CD14-positive monocyte (primary cell): ENCODE data around the gene SET. TPM values are rescaled to one million over a fixed set of nuclear protein-coding genes. Genes with fewer than 3 reads are reported as not detected.
"Not testable (repeated sequence)": the region's sequence is repeated elsewhere in the genome, so short reads cannot be mapped to it uniquely, and the experiment has no call there.

Experiments used
- DNase-seq, 3 donors: peaks; one replicate each; pipeline ENCODE4 v3.0.0-alpha.2; 2011 to 2022
- H2AFZ ChIP-seq: 2 replicates; pipeline ENCODE4 v1.6.0; 2012; ENCODE audit warnings: mild to moderate bottlenecking, low read depth, low read length, inconsistent platforms; ENCODE audit not compliant: insufficient read depth, poor library complexity, severe bottlenecking
- H3K27ac ChIP-seq, 2 donors: 1 replicate in 1 of 2; 2 replicates in 1 of 2; pipeline ENCODE4 v1.5.1; 2012 to 2013; ENCODE audit warnings: low read length in 2 of 2, control low read depth in 1 of 2, inconsistent platforms in 1 of 2, low read depth in 1 of 2, mild to moderate bottlenecking in 1 of 2
- H3K27me3 ChIP-seq, 2 donors: one replicate each; pipeline versions ENCODE4 v1.6.0 to v1.6.1; 2011 to 2013; ENCODE audit warnings: low read length in 2 of 2; ENCODE audit not compliant: control insufficient read depth in 2 of 2, insufficient read depth in 2 of 2
- H3K36me3 ChIP-seq, 2 donors: replicated peaks in 1 of 2; 1 replicate in 1 of 2; 2 replicates in 1 of 2; pipeline versions ENCODE4 v1.5.1 to v1.6.1; 2012 to 2013; ENCODE audit warnings: low read length in 2 of 2, control low read depth in 1 of 2, inconsistent platforms in 1 of 2, mild to moderate bottlenecking in 1 of 2; ENCODE audit not compliant: insufficient read depth in 2 of 2, control insufficient read depth in 1 of 2
- H3K4me1 ChIP-seq, 2 donors: 1 replicate in 1 of 2; 2 replicates in 1 of 2; pipeline versions ENCODE4 v1.5.1 to v1.6.1; 2012 to 2013; ENCODE audit warnings: low read length in 2 of 2, control low read depth in 1 of 2, inconsistent platforms in 1 of 2, mild to moderate bottlenecking in 1 of 2, moderate library complexity in 1 of 2; ENCODE audit not compliant: insufficient read depth in 2 of 2, control insufficient read depth in 1 of 2
- H3K4me2 ChIP-seq: replicated peaks from 2 replicates; pipeline ENCODE3; 2012; ENCODE audit warnings: low read length, moderate library complexity, mild to moderate bottlenecking; ENCODE audit not compliant: poor library complexity, severe bottlenecking; ENCODE audit errors: extremely low read depth
- H3K4me3 ChIP-seq, 3 experiments: fragments of 200-600 bp in 1 of 3; sonication (generic) in 1 of 3; replicated peaks in 1 of 3; 1 replicate in 2 of 3; 2 replicates in 1 of 3; pipeline ENCODE4 v1.5.1; 2011 to 2013; ENCODE audit warnings: low read length in 3 of 3, mild to moderate bottlenecking in 3 of 3, control low read depth in 2 of 3, low read depth in 2 of 3, inconsistent platforms in 1 of 3, moderate library complexity in 1 of 3
- H3K79me2 ChIP-seq: 2 replicates; pipeline ENCODE4 v1.6.0; 2012; ENCODE audit warnings: mild to moderate bottlenecking, control low read depth, inconsistent platforms, low read length, moderate library complexity; ENCODE audit not compliant: insufficient read depth
- H3K9ac ChIP-seq: 2 replicates; pipeline ENCODE4 v1.6.0; 2017; ENCODE audit warnings: low read length, mild to moderate bottlenecking; ENCODE audit not compliant: insufficient read depth, poor library complexity, severe bottlenecking
- H3K9me3 ChIP-seq, 2 donors: replicated peaks in 1 of 2; 1 replicate in 1 of 2; 2 replicates in 1 of 2; pipeline versions ENCODE4 v1.5.1 to v1.6.1; 2012 to 2013; ENCODE audit warnings: low read length in 2 of 2, control low read depth in 1 of 2; ENCODE audit not compliant: control insufficient read depth in 1 of 2, insufficient read depth in 1 of 2
- H4K20me1 ChIP-seq: 2 replicates; pipeline ENCODE4 v1.6.0; 2012; ENCODE audit warnings: mild to moderate bottlenecking, low read length, control low read depth, moderate library complexity; ENCODE audit not compliant: insufficient read depth
- H3K27ac Mint-ChIP-seq, 7 donors: one replicate each; pipeline ENCODE4 v1.8.0; 2020; ENCODE audit warnings: mild to moderate bottlenecking in 7 of 7, mixed read lengths in 7 of 7, moderate library complexity in 6 of 7, inconsistent platforms in 2 of 7
- H3K27me3 Mint-ChIP-seq, 3 donors: one replicate each; pipeline ENCODE4 v1.8.0; 2021 to 2022; ENCODE audit warnings: low read depth in 3 of 3, mild to moderate bottlenecking in 3 of 3, mixed read lengths in 3 of 3, moderate library complexity in 3 of 3, inconsistent platforms in 1 of 3
- H3K36me3 Mint-ChIP-seq, 2 donors: one replicate each; pipeline ENCODE4 v1.8.0; 2020; ENCODE audit warnings: mixed read lengths in 2 of 2, inconsistent platforms in 1 of 2, mild to moderate bottlenecking in 1 of 2
- H3K4me1 Mint-ChIP-seq: one replicate; pipeline ENCODE4 v1.8.0; 2020; ENCODE audit warnings: mild to moderate bottlenecking, mixed read lengths
- H3K4me3 Mint-ChIP-seq, 2 donors: one replicate each; pipeline ENCODE4 v1.8.0; 2020; ENCODE audit warnings: mild to moderate bottlenecking in 2 of 2, mixed read lengths in 2 of 2, moderate library complexity in 1 of 2
- H3K9me3 Mint-ChIP-seq, 7 donors: one replicate each; pipeline ENCODE4 v1.8.0; 2020 to 2022; ENCODE audit warnings: mixed read lengths in 7 of 7, mild to moderate bottlenecking in 6 of 7, moderate library complexity in 6 of 7, inconsistent platforms in 2 of 7
- WGBS: methylation state at CpG from one replicate; pipeline ENCODE4 v1.1.5; 2013; ENCODE audit warnings: missing lambda C conversion rate; ENCODE audit not compliant: insufficient coverage; 5-methylcytosine and 5-hydroxymethylcytosine counted together
- intact Hi-C, 2 donors: fragments of 100-400 bp; cut with micrococcal nuclease; formaldehyde crosslinking; loops; one replicate each; pipeline versions ENCODE4 v1.15.0 to v1.15.1; 2023
- polyA plus RNA-seq, 3 donors: library from polyadenylated mRNA; depleted of rRNA in 1 of 3; unstranded in 2 of 3; stranded (reverse) in 1 of 3; fragments of 300-500 nt in 2 of 3; fragments of >200 nt in 1 of 3; fragmentation: Illumina TruSeq in 2 of 3; gene quantifications; 1 replicate in 2 of 3; 2 replicates in 1 of 3; pipeline ENCODE4 v1.2.3, GENCODE V29; 2012 to 2021
- TF ChIP-seq, protein P1 (sequence below): fragments of 200-600 bp; IDR thresholded peaks from one replicate; pipeline ENCODE4 v1.8.0; 2022; ENCODE audit warnings: antibody characterized with exemption, mild to moderate bottlenecking

The SET gene
- polyA plus RNA-seq, 3 donors: 56.2 to 124 (median 114) TPM

DNA sequence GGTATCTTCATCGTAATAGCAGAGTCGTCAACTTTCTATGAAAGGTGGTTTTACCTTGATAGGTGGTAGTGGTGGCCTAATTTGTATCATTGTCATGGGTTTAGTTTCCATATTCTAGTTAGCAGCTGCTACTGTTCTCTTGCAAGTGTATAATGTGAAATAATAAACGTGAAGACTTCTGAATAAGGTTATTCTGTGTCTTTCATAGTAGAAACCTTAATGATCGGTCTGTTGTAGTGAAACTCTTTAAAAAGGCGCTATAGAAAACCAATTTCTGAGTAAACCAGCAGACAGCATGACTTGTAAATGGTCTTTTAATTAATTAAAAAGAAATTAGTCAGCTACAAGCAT, 1.6 kb downstream of the SET start:
- Histone ChIP-seq H3K4me1 (peaks cover 42 to 47% of the 10 kb centered on the region in 2 donors), H3K27me3 (no peaks in the 10 kb centered on the region), H3K9ac (peak overlapping the region; percentile 69), H3K4me2 (peak overlapping the region; percentile 96), H4K20me1 (peaks cover 39% of the 10 kb centered on the region), H3K4me3 (peak overlapping the region; percentile 40 to 90 (median 90)), H3K9me3 (peaks cover 0 to 3% of the 10 kb centered on the region in 2 donors), H3K27ac (peak overlapping the region in 1 of 2 donors; percentile 76), H3K79me2 (peaks cover 64% of the 10 kb centered on the region), H2AFZ (no peak overlapping the region), H3K36me3 (peaks cover 36 to 40% of the 10 kb centered on the region in 2 donors)
- intact Hi-C loops: no loop called here
- H3K27me3 Mint-ChIP-seq: peaks cover 0 to 2% (median 0%) of the 10 kb centered on the region in 3 donors
- H3K27ac Mint-ChIP-seq: peak overlapping the region in 5 of 7 donors; percentile 28 to 95 (median 75)
- WGBS: 20% methylated on average over 4 of the region's 5 CpGs
- peak overlapping the region; percentile 88 to 98 for H3K4me3 Mint-ChIP-seq
- peaks cover 40 to 42% of the 10 kb centered on the region in 2 donors for H3K36me3 Mint-ChIP-seq
- TF ChIP-seq, protein P1, sequence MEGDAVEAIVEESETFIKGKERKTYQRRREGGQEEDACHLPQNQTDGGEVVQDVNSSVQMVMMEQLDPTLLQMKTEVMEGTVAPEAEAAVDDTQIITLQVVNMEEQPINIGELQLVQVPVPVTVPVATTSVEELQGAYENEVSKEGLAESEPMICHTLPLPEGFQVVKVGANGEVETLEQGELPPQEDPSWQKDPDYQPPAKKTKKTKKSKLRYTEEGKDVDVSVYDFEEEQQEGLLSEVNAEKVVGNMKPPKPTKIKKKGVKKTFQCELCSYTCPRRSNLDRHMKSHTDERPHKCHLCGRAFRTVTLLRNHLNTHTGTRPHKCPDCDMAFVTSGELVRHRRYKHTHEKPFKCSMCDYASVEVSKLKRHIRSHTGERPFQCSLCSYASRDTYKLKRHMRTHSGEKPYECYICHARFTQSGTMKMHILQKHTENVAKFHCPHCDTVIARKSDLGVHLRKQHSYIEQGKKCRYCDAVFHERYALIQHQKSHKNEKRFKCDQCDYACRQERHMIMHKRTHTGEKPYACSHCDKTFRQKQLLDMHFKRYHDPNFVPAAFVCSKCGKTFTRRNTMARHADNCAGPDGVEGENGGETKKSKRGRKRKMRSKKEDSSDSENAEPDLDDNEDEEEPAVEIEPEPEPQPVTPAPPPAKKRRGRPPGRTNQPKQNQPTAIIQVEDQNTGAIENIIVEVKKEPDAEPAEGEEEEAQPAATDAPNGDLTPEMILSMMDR: no peak
- DNase-seq: no peak
- H3K9me3 Mint-ChIP-seq: peaks cover 0 to 5% (median 4%) of the 10 kb centered on the region in 7 donors
- H3K4me1 Mint-ChIP-seq: peaks cover 43% of the 10 kb centered on the region

GRCh38 chr9:128693738-128694137, 4.7 kb downstream of the SET start:
- H3K9me3 ChIP-seq, DNase-seq, H3K9ac ChIP-seq, intact Hi-C loops, H3K4me2 ChIP-seq, H3K9me3 Mint-ChIP-seq, H3K27me3 ChIP-seq, H3K27me3 Mint-ChIP-seq, H3K27ac ChIP-seq, H2AFZ ChIP-seq, H3K4me3 ChIP-seq, H3K4me3 Mint-ChIP-seq: not testable (repeated sequence)
- H3K27ac Mint-ChIP-seq: peak overlapping the region in 1 of 7 donors; percentile 3
- Histone ChIP-seq H3K36me3 (peaks cover 47 to 57% of the 10 kb centered on the region in 2 donors), H3K4me1 (peaks cover 14 to 16% of the 10 kb centered on the region in 2 donors), H4K20me1 (peaks cover 44% of the 10 kb centered on the region), H3K79me2 (peaks cover 40% of the 10 kb centered on the region)
- H3K4me1 Mint-ChIP-seq: peaks cover 15% of the 10 kb centered on the region
- WGBS: no CpG with 5 or more reads among the region's 3 CpGs
- peaks cover 49 to 53% of the 10 kb centered on the region in 2 donors for H3K36me3 Mint-ChIP-seq
